AG04449 (cell line): Measurements from ENCODE around the gene RESP18.
"Not testable (repeated sequence)": the region's sequence is repeated elsewhere in the genome, so short reads cannot be mapped to it uniquely, and the experiment has no call there.

ENCODE experiments used
- CTCF ChIA-PET: fragments of 350-600 bp; formaldehyde crosslinking; extraction: SDS; loops from one replicate; lab custom pipeline; 2021; ENCODE audit warnings: antibody characterized with exemption; lab: Yijun Ruan, JAX
- POLR2A ChIA-PET: fragments of 400-600, 350-600 bp; formaldehyde crosslinking; extraction: SDS; loops from one replicate; lab custom pipeline; 2020; ENCODE audit warnings: antibody characterized with exemption, inconsistent platforms; lab: Yijun Ruan, JAX
- DNase-seq: peaks from one replicate; pipeline ENCODE4 v3.0.0-alpha.2; 2010; ENCODE audit warnings: low read depth, low spot score
- H3K4me3 ChIP-seq: 2 replicates; pipeline ENCODE4 v1.5.1; 2011; ENCODE audit warnings: low read depth, mild to moderate bottlenecking, control low read depth, low read length
- CTCF ChIP-seq: IDR thresholded peaks from one replicate; pipeline ENCODE4 v1.5.1; 2011; ENCODE audit warnings: mild to moderate bottlenecking, moderate library complexity, low read length, control low read depth, inconsistent platforms; ENCODE audit not compliant: insufficient read depth; ENCODE audit errors: missing control alignments

The RESP18 gene

DNA sequence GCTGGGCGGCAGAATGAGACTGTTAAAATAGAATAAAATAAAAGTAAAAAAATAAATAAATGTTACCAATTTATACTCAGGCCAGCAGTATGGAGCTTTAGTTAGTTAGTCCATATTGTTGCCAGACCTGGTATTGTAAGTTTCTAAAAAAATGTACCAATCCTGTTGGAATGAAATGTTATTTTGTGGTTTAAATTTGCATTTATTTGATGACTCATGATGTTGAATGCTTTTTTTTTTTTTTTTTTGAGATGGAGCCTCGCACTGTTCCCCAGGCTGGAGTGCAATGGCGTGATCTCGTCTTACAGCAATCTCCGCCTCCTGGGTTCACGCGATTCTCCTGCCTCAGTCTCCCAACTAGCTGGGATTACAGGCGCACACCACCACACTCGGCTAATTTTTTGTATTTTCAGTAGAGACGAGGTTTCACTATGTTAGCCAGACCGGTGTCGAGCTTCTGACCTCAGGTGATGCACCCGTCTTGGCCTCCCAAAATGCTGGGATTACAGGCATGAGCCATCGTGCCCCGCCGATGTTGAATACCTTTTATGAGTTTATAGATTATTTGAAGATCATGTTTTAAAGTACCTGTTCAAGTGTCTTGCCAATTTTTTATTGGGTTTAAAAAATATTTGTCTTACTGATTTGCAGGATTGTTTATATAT, 17.6 kb downstream of the RESP18 start:
- CTCF ChIA-PET, result interaction anchor here (1.3 to 7.9 kb wide), 4 partner anchors 15 to 155 kb away, joined by 5 to 61 read pairs (median 16); partner anchors contain the start of gene NHEJ1
- POLR2A ChIA-PET, result no interaction called here
- DNase-seq, result no peak
- no peak for TF ChIP-seq CTCF
- H3K4me3 ChIP-seq, result no peak overlapping the region

- POLR2A ChIA-PET, result not testable (repeated sequence)
Observed at GRCh38 chr2:219312683-219313263, 19.8 kb downstream of the RESP18 start.

GRCh38 chr2:219309278-219309677, 23.3 kb downstream of the RESP18 start, which contains the start of gene PTPRN:
TSS of gene PTPRN (minus strand) at chr2:219309401. CDS start at chr2:219309332, 69 bp downstream.
- TF ChIP-seq CTCF, result no peak
- peak within 1 kb of the TSS; percentile 49 for H3K4me3 ChIP-seq
- CTCF ChIA-PET, result interaction anchor here (1.0 to 15.2 kb wide), 5 partner anchors 10 to 150 kb away, joined by 3 to 145 read pairs (median 4); no protein-coding TSS in a partner anchor
- DNase-seq, result no peak
- POLR2A ChIA-PET, result no interaction called here

More at GRCh38 chr2:219312683-219313263, 19.8 kb downstream of the RESP18 start:
- DNase-seq, H3K4me3 ChIP-seq: not testable (repeated sequence)
- CTCF ChIA-PET, result interaction anchor here (4.3 to 15.2 kb wide), 3 partner anchors 13 to 20 kb away, joined by 26 to 145 read pairs (median 61); no protein-coding TSS in a partner anchor

GRCh38 chr2:219308142-219309101, 24.1 kb downstream of the RESP18 start:
- no peak for TF ChIP-seq CTCF
- no peak for DNase-seq
- H3K4me3 ChIP-seq, result peak overlapping the region; percentile 49
- CTCF ChIA-PET, result interaction anchor here (0.8 to 15.2 kb wide), 4 partner anchors 9 to 221 kb away, joined by 3 to 145 read pairs (median 32); no protein-coding TSS in a partner anchor
- POLR2A ChIA-PET, result interaction anchor here (0.5 kb wide), 1 partner anchor 79 kb away, joined by 3 read pairs; no protein-coding TSS in a partner anchor

DNA sequence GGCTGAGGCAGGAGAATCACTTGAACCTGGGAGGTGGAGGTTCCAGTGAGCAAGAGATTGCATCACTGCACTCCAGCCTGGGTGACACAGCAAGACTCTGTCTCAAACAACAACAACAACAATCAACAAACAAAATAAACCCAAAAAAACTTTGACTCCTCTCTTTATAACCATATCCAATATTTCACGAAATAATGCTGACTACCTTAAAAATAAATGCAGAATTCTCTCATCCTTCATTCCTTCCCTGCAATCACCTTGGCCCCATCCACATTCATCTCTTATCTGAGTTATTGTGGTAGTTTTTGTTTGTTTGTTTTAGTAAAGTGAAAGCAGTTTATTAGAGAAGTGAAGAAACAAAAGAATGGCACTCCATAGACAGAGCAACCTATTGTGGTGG, 26.5 kb downstream of the RESP18 start:
- ChIA-PET POLR2A (no interaction called here), CTCF (interaction anchor here (0.7 to 16.4 kb wide), 6 partner anchors 8 to 151 kb away, joined by 3 to 315 read pairs (median 3); partner anchors contain the start of gene NHEJ1)
- no peak for TF ChIP-seq CTCF
- H3K4me3 ChIP-seq, result no peak overlapping the region
- no peak for DNase-seq

DNA sequence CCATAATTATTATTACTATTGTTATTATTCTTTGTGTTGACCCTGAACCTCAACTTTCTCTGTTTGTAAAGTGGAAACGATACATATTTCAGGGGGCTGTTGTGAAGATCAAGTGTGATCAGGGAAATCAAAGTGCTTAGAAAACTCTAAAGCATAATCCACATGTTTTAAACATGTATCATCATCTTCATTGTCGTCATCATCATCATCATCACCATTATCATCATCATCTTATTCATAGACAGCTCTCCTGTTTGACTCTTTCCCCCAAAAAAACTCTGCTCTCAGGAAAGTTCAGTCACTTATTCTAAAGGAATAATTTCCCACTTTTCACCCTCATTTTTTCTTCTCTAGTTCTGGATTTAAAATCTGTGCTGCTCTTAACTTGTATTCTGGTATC, 28.3 kb downstream of the RESP18 start:
- ChIA-PET CTCF (interaction anchor here (1.5 to 22.1 kb wide), 4 partner anchors 12 to 149 kb away, joined by 4 to 691 read pairs (median 230); partner anchors contain the start of genes DNAJB2 and NHEJ1), POLR2A (no interaction called here)
- no peak overlapping the region for H3K4me3 ChIP-seq
- no peak for DNase-seq
- no peak for TF ChIP-seq CTCF
